Spleen (tissue), 7 donors: ENCODE results near the gene PEAR1.

Experiments used
- POLR2AphosphoS5 ChIP-seq, 3 donors: sonication (generic); formaldehyde crosslinking; IDR thresholded peaks; one replicate each; pipeline ENCODE4 v1.5.1; 2017; ENCODE audit warnings: antibody characterized with exemption in 3 of 3
- TF ChIP-seq, protein P1 (sequence below), 11 experiments: fragments of 200-600 bp in 7 of 11; fragments of 450-650 bp in 4 of 11; sonication (generic) in 4 of 11; IDR thresholded peaks in 8 of 11; conservative IDR thresholded peaks in 3 of 11; 1 replicate in 7 of 11; 2 replicates in 4 of 11; pipeline versions ENCODE4 v1.4.0 to v1.8.0; 2016 to 2021; ENCODE audit warnings: antibody characterized with exemption in 11 of 11, inconsistent platforms in 4 of 11, mild to moderate bottlenecking in 1 of 11
- donor health status: DM: no; HTN: no; CAD: no; lungs with moderate emphysema.
- donor health status: DM: no; HTN: no; CAD: no.
- donor health status: DM: no; HTN: no; CAD: no.

- TF ChIP-seq, protein P1, sequence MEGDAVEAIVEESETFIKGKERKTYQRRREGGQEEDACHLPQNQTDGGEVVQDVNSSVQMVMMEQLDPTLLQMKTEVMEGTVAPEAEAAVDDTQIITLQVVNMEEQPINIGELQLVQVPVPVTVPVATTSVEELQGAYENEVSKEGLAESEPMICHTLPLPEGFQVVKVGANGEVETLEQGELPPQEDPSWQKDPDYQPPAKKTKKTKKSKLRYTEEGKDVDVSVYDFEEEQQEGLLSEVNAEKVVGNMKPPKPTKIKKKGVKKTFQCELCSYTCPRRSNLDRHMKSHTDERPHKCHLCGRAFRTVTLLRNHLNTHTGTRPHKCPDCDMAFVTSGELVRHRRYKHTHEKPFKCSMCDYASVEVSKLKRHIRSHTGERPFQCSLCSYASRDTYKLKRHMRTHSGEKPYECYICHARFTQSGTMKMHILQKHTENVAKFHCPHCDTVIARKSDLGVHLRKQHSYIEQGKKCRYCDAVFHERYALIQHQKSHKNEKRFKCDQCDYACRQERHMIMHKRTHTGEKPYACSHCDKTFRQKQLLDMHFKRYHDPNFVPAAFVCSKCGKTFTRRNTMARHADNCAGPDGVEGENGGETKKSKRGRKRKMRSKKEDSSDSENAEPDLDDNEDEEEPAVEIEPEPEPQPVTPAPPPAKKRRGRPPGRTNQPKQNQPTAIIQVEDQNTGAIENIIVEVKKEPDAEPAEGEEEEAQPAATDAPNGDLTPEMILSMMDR (IDR thresholded peaks at IDR 0.05 in 8 of 11, conservative IDR thresholded peaks at IDR 0.05 in 3 of 11), result no peak
- no peak for TF ChIP-seq POLR2AphosphoS5 (IDR thresholded peaks at IDR 0.05)
Measured at GRCh38 chr1:156963621-156964020, 70.1 kb downstream of the PEAR1 start.
